Measurements from ENCODE around the gene CAP2. TPM values are rescaled to one million over a fixed set of nuclear protein-coding genes. Genes with fewer than 3 reads are reported as not detected.

CAP2 gene
- total RNA-seq, 1 experiment from 2014 or later: 11.5 TPM

- no peak overlapping the region for H3T11ph ChIP-seq (ENCODE audit: low read length)
- TF ChIP-seq, protein P1, sequence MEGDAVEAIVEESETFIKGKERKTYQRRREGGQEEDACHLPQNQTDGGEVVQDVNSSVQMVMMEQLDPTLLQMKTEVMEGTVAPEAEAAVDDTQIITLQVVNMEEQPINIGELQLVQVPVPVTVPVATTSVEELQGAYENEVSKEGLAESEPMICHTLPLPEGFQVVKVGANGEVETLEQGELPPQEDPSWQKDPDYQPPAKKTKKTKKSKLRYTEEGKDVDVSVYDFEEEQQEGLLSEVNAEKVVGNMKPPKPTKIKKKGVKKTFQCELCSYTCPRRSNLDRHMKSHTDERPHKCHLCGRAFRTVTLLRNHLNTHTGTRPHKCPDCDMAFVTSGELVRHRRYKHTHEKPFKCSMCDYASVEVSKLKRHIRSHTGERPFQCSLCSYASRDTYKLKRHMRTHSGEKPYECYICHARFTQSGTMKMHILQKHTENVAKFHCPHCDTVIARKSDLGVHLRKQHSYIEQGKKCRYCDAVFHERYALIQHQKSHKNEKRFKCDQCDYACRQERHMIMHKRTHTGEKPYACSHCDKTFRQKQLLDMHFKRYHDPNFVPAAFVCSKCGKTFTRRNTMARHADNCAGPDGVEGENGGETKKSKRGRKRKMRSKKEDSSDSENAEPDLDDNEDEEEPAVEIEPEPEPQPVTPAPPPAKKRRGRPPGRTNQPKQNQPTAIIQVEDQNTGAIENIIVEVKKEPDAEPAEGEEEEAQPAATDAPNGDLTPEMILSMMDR (conservative IDR thresholded peaks at IDR 0.05): no peak
- H3K4me1 ChIP-seq (ENCODE audit: insufficient read depth, low read length): no peaks in the 10 kb centered on the region
- H2BK5ac ChIP-seq (ENCODE audit: insufficient read length, low read length): no peak overlapping the region
- H3K79me1 ChIP-seq (ENCODE audit: insufficient read depth, low read depth, low read length, poor library complexity, severe bottlenecking): no peaks in the 10 kb centered on the region
- no peak overlapping the region for H2AK5ac ChIP-seq (ENCODE audit: insufficient read length, low read length)
- no peak overlapping the region for H4K91ac ChIP-seq (ENCODE audit: insufficient read length, low read depth, low read length)
- no peak for DNase-seq
- H3K27me3 Mint-ChIP-seq (ENCODE audit: low read depth): no peaks in the 10 kb centered on the region; the same call in 1 of the 2 replicates
- H3K9me3 ChIP-seq (ENCODE audit: control insufficient read depth, low read depth, low read length): no peaks in the 10 kb centered on the region
- H3K79me2 ChIP-seq (ENCODE audit: insufficient read depth, low read length): no peaks in the 10 kb centered on the region
- H3K23me2 ChIP-seq (ENCODE audit: insufficient read length, low read depth, low read length, poor library complexity, severe bottlenecking): no peaks in the 10 kb centered on the region
- no peak overlapping the region for H3K27ac ChIP-seq (ENCODE audit: insufficient read length, low read depth, low read length)
- no peak overlapping the region for H3K14ac ChIP-seq (ENCODE audit: insufficient read depth, low read length)
- no peak overlapping the region for H3K18ac ChIP-seq (ENCODE audit: insufficient read length, low read depth, low read length)
- no peaks in the 10 kb centered on the region; a peak in 1 of 5 replicates for H3K9me3 Mint-ChIP-seq
- H4K5ac ChIP-seq (ENCODE audit: insufficient read length, low read depth, low read length): no peak overlapping the region
- H3K27me3 ChIP-seq (ENCODE audit: insufficient read depth, low read length): no peaks in the 10 kb centered on the region
- H4K8ac ChIP-seq (replicated peaks; ENCODE audit: insufficient read length, low read depth, low read length): no peak overlapping the region
- H2BK120ac ChIP-seq (ENCODE audit: low read depth, low read length, poor library complexity, severe bottlenecking): no peak overlapping the region
- no peak overlapping the region for H3K56ac ChIP-seq (ENCODE audit: insufficient read length, low read depth, low read length)
- H2BK20ac ChIP-seq (ENCODE audit: low read depth, low read length, poor library complexity, severe bottlenecking): no peak overlapping the region
- no peak overlapping the region for H3K9ac ChIP-seq (ENCODE audit: extremely low read depth, insufficient read length, low read length)
- no peak overlapping the region for H3K27ac Mint-ChIP-seq
- H2BK15ac ChIP-seq (ENCODE audit: low read depth, low read length): no peak overlapping the region
- H2BK12ac ChIP-seq (ENCODE audit: insufficient read length, low read depth, low read length): no peak overlapping the region
- H3K4ac ChIP-seq (ENCODE audit: low read depth, low read length): no peak overlapping the region
- no peak overlapping the region for H2AFZ ChIP-seq (ENCODE audit: low read length)
- H3K36me3 Mint-ChIP-seq (ENCODE audit: insufficient read depth in 1 of 3, low read depth in 3 of 3): no peaks in the 10 kb centered on the region
- H4K20me1 ChIP-seq (ENCODE audit: control insufficient read depth, insufficient read depth, insufficient read length): no peaks in the 10 kb centered on the region
- WGBS (ENCODE audit: extremely low coverage, insufficient read length, low lambda C conversion rate): no CpG with 5 or more reads among the region's 2 CpGs
- no peak overlapping the region for H3K23ac ChIP-seq (ENCODE audit: insufficient read length, low read depth, low read length)
- no peaks in the 10 kb centered on the region for H3K4me1 Mint-ChIP-seq
- H3K4me3 Mint-ChIP-seq: no peak overlapping the region
- H3K4me2 ChIP-seq (ENCODE audit: insufficient read depth, insufficient read length, low read length): no peak overlapping the region
Measured at GRCh38 chr6:17355404-17355774, 38.0 kb upstream of the CAP2 start.
